Measurements from ENCODE around the gene WDR46. TPM values are rescaled to one million over a fixed set of nuclear protein-coding genes. Genes with fewer than 3 reads are reported as not detected.

The WDR46 gene
- total and polyA plus RNA-seq, 2 of the 13 experiments (the other 11 are each of a cell fraction or from before 2014, with no cell fraction given): 47.4 to 105 TPM

GRCh38 chr6:33313709-33314514, 24.9 kb upstream of the WDR46 start, which contains the start of gene TAPBP (continued):
- TF ChIP-seq, protein P1, sequence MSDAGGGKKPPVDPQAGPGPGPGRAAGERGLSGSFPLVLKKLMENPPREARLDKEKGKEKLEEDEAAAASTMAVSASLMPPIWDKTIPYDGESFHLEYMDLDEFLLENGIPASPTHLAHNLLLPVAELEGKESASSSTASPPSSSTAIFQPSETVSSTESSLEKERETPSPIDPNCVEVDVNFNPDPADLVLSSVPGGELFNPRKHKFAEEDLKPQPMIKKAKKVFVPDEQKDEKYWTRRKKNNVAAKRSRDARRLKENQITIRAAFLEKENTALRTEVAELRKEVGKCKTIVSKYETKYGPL (CRISPR knock-in tag; IDR thresholded peaks at IDR 0.05): no peak; the same call in 1 of the 2 replicates
- TF ChIP-seq POLR2A (IDR thresholded peaks at IDR 0.05; ENCODE audit: insufficient read depth in 1 of 2, low read depth in 2 of 2, low read length in 2 of 2) (peak in 1 of 2 experiments; percentile 81; a peak in 2 of 4 replicates), ZBTB42 (CRISPR knock-in tag; IDR thresholded peaks at IDR 0.05) (no peak), KDM5A (IDR thresholded peaks at IDR 0.05; ENCODE audit: borderline replicate concordance, low read length) (no peak), ZNF556 (CRISPR knock-in tag; IDR thresholded peaks at IDR 0.05; ENCODE audit: borderline replicate concordance) (peak; percentile 91; the same call in 1 of the 2 replicates), HNF1B (CRISPR knock-in tag; IDR thresholded peaks at IDR 0.05) (no peak), DMAP1 (CRISPR knock-in tag; IDR thresholded peaks at IDR 0.05) (peak; percentile 78; the same call in 1 of the 2 replicates), ZNF207 (IDR thresholded peaks at IDR 0.05; ENCODE audit: borderline replicate concordance) (no peak), ZNF784 (CRISPR knock-in tag; IDR thresholded peaks at IDR 0.05; ENCODE audit: borderline replicate concordance) (no peak; the same call in 1 of the 2 replicates), KAT7 (CRISPR knock-in tag; IDR thresholded peaks at IDR 0.05; ENCODE audit: borderline replicate concordance) (peak; percentile 89), ZMAT5 (CRISPR knock-in tag; IDR thresholded peaks at IDR 0.05; ENCODE audit: borderline replicate concordance, low read depth) (no peak), ZEB1 (IDR thresholded peaks at IDR 0.05; ENCODE audit: insufficient replicate concordance, low read depth) (no peak), GTF2F1 (IDR thresholded peaks at IDR 0.05; ENCODE audit: low read length) (0 out of 2 replicates have a peak, but pooled peaks have one; percentile 31), NR2F2 (IDR thresholded peaks at IDR 0.05; ENCODE audit: borderline replicate concordance, low read depth) (no peak), ZNF142 (CRISPR knock-in tag; IDR thresholded peaks at IDR 0.05) (no peak), JARID2 (CRISPR knock-in tag; IDR thresholded peaks at IDR 0.05; ENCODE audit: insufficient replicate concordance) (no peak)
- TF ChIP-seq, protein P2, sequence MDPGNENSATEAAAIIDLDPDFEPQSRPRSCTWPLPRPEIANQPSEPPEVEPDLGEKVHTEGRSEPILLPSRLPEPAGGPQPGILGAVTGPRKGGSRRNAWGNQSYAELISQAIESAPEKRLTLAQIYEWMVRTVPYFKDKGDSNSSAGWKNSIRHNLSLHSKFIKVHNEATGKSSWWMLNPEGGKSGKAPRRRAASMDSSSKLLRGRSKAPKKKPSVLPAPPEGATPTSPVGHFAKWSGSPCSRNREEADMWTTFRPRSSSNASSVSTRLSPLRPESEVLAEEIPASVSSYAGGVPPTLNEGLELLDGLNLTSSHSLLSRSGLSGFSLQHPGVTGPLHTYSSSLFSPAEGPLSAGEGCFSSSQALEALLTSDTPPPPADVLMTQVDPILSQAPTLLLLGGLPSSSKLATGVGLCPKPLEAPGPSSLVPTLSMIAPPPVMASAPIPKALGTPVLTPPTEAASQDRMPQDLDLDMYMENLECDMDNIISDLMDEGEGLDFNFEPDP (CRISPR knock-in tag; conservative IDR thresholded peaks at IDR 0.05): no peak
- TF ChIP-seq, protein P3, sequence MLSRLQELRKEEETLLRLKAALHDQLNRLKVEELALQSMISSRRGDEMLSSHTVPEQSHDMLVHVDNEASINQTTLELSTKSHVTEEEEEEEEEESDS (CRISPR knock-in tag; IDR thresholded peaks at IDR 0.05; ENCODE audit: borderline replicate concordance): no peak
